CD4-positive, alpha-beta T cell treated with Interferon gamma for 1 hour (primary cell): ENCODE results near the gene BCAS3.
A peak's percentile ranks its signal among the peaks of the same experiment; 100 is the strongest.
"Not testable (repeated sequence)": the region's sequence is repeated elsewhere in the genome, so short reads cannot be mapped to it uniquely, and the experiment has no call there.

Experiments
- DNase-seq: peaks from one replicate; pipeline ENCODE4 v3.0.0-alpha.2; 2020

BCAS3 gene

DNA sequence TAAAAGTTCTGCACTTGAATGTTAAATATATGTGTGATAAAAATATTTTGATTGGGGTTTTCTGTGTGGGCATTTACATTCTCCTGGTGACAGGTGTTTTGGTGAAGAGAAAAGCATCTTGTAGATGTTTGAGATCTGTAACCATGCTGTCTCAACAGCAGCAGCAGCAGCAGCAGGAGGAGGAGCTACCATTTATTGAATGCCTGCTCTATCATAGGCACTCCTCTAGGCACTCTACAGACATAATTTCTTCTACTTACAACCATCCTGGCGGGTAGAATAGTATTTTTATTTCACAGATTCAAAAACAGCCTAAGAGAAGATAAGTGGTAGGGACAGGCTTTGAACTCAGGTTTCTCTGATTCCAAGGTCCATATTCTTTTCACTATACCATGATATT, 562.3 kb downstream of the BCAS3 start:
- DNase-seq = no peak

DNA sequence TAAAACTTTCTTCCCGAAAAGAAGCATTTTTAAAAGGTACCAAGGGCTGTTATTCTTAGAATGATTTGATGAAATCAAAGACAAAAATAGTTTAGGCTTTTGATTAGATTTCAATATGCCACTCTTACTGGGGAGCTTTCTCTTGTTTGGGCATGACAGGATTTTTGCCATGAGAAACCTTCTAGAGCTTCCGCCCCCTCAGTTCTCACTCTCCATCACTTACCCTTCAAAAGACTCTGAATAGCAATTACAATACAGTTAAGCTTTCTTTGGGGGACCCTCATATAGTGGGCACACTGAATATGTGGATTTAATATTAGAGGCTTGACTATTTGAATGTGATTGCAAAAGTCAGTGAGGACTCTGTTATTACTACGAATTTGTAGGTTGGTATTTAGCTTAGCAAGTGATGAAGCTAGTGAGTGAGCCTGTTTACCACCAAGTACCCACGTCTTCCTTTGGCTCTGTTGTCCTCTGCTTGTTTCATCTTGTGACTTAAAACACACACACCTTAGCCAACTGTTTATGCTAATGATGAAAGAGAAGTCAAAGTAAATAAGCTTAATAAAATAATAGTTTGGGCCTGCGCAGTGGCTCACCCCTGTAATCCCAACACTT, 563.3 kb downstream of the BCAS3 start:
- no peak for DNase-seq

GRCh38 chr17:61244988-61245387, 567.3 kb downstream of the BCAS3 start:
- not testable (repeated sequence) for DNase-seq

DNA sequence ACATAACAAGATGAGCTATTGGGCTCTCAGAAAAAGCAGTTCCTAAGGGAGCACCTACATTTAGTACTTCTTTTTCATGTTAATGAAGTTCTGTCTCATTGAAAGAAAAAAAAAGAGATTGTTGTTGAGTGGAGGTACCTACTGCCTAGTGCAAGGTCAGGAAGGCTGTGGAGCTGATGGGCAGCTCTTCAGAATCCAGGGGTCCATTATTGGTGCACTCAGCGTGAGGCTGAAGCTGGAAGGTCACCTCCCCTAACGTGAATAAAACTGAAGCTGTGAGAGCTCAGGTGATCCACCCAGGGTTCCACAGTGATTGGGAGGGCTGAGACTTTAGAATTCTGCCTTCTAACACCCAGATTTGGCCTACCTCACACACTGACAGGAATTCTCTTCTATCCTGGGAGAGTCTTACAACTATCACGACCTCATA, 568.1 kb downstream of the BCAS3 start:
- DNase-seq = no peak

- no peak for DNase-seq
Measured at GRCh38 chr17:61247439-61247838, 569.8 kb downstream of the BCAS3 start.

DNA sequence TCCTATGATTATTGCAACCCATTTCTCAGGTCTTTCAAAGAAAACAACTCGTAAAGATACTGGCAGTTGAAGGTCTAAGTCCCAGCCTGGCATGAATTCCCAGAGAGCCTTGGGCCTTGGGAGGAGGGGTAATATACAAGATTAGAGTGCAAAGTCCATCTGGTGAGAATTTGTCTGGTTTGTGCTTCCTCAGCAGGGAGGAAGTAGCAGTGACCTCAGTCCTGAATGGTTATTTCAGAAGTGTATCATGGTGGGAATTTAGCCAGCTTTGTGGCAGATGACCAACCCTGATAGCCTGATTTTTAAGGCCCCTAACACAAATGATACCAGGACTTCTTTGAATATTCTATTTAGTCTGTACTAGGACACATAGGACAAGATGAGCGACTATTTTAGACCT, 570.7 kb downstream of the BCAS3 start:
- no peak for DNase-seq

GRCh38 chr17:61249649-61250299, 572.1 kb downstream of the BCAS3 start:
- no peak for DNase-seq

- DNase-seq = no peak
Measured at GRCh38 chr17:61250335-61250890, 572.8 kb downstream of the BCAS3 start.

- DNase-seq = peak; percentile 71
Measured at GRCh38 chr17:61251939-61252865, 574.6 kb downstream of the BCAS3 start.

DNA sequence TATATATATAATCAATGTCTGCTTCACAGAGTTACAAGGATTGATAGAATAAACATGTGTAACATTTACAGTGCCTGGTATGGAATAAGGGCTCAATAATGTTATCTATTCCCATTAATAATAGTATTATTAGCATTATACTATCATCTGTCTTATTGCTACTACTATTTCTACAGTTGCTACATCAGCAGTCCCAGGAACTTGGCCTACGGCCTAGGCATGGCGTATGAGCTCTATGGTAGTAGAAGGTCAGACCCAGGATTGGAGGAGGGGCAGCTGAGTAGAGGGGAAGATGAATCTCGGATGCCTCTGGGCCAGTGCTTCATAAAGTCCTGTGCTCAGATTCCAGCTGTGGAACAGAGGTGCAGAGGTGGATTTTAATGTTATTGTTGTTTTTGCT, 575.7 kb downstream of the BCAS3 start:
- DNase-seq = no peak

GRCh38 chr17:61253937-61254574, 576.4 kb downstream of the BCAS3 start:
- DNase-seq = no peak

DNA sequence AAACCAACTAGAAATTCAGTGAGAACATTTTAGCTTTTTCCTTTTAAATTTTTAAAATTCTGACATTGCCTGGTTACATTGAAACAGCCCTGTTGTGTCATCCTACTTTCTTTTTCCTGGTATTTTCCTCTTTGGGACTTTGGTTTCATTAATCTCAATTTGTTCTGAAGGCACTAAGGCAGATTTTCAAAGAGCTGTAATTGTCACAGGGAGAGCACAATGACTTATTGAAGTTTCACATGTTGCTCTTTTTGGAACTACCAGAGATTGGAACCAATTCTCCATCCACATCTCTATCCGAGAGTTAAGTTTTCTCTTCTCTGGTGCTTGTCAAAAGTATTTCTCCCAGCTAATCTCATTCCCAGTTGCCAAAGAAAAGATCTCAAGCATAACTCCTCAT, 577.3 kb downstream of the BCAS3 start:
- no peak for DNase-seq

GRCh38 chr17:61255647-61256046, 578.0 kb downstream of the BCAS3 start:
- no peak for DNase-seq

- DNase-seq = no peak
Measured at GRCh38 chr17:61259360-61259759, 581.7 kb downstream of the BCAS3 start.

GRCh38 chr17:61260071-61260797, 582.6 kb downstream of the BCAS3 start:
- no peak for DNase-seq

DNA sequence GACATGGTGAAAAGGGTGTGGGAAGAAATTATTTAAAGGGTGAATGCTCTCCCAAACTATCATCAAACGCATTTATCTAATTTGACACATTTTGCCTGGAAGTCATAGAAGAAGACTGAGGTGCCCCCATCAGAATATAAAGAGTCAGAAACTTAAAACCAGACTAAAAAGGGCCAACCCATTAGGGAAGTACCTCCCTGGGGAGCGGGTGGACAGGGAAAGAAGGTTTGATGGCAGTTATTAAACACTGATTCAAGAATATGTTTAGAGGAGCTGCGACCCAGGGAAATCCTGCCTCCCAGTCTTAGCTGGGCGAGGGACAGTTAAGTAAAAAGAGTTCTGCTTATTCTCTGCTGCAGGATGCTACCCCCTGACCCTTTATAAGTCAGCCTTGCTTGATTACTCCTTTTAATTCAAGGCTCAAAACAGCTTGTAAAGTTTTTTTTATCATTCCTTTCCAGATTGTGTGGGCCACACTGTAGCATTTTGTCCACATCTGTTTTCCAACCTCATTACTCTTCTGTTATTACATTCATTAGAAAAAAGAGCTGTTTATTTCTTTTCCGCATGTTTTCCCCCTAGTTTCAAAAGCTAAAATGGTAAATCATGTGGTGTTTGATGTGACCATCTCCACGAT, 583.5 kb downstream of the BCAS3 start:
- no peak for DNase-seq

- no peak for DNase-seq
Measured at GRCh38 chr17:61265397-61265796, 587.7 kb downstream of the BCAS3 start.

GRCh38 chr17:61267847-61268246, 590.2 kb downstream of the BCAS3 start:
- no peak for DNase-seq

DNA sequence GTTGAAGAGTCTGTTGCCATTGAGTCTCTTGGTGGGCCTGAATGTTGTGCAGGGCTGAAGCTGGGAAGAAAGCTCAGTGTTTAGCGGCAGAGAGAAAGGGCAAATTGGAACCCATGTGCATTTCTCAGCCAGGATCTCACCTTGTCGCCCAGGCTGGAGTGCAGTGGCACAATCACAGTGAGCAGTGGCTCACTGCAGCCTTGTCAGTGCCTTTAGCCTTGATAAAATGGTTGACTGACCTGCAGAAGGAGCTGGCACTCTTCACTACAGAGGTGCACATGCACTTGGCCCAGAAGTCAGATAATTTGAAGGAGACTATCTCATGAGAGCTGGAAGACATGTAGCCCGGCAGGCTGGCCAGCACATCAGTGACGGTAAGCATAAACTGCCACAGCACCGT, 597.7 kb downstream of the BCAS3 start:
- no peak for DNase-seq

- no peak for DNase-seq
Measured at GRCh38 chr17:61276806-61277205, 599.2 kb downstream of the BCAS3 start.

DNA sequence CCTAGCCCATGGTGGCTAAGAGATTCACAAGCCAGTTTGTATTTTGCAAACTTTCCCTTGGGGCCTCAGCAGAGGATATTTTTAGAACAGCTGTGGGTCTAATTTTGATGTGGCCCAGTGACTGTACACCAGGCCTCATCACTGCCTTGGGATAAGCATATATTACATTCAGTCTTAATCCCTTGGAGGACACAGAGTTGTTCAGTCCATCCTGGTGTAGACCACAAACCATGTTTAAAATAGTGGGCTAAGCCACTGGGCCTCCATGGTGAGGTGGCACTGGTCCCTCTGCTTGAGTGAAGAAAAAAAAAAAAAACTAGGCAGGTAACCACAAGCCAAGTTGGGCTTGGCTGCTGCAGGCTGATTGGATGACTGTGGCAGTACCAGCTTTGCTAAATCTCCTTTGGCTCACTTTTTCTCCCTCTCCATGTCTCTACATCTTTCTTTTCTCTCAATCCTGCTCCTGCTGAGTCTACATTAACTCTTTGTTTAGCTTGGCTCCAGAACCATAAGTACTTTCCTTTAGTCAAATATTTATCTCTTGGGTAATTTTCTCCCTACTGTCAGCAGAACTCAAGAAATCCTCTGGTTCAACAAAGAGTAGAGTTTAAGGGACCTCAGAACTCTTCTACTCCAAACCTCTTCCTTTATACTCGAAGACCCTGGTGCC, 602.0 kb downstream of the BCAS3 start:
- no peak for DNase-seq
